GM19043 (cell line): ENCODE measurements around the gene SNORC.

Source experiments
- ATAC-seq: cut with Tn5 transposase; IDR thresholded peaks from one replicate; pipeline ENCODE4 v1.9.1; 2021; ENCODE audit warnings: low read depth; ENCODE audit not compliant: unreplicated experiment

Gene SNORC

GRCh38 chr2:232920760-232921159 is 50.7 kb downstream of the SNORC start:
- no peak for ATAC-seq

- no peak for ATAC-seq
These were observed 54.4 kb downstream of the SNORC start for GRCh38 chr2:232924433-232924832.

GRCh38 chr2:232925153-232925820 is 55.2 kb downstream of the SNORC start:
- no peak for ATAC-seq

GRCh38 chr2:232925821-232926156 is 55.7 kb downstream of the SNORC start:
- no peak for ATAC-seq

- no peak for ATAC-seq
These were observed 56.4 kb downstream of the SNORC start for GRCh38 chr2:232926431-232926939.

- ATAC-seq: no peak
These were observed 57.1 kb downstream of the SNORC start for GRCh38 chr2:232927032-232927792.

GRCh38 chr2:232927793-232928550 is 57.9 kb downstream of the SNORC start:
- no peak for ATAC-seq
